Activated effector memory CD4-positive, alpha-beta T cell treated with anti-CD3 and anti-CD28 coated beads, Interleukin-2, amount 50 U/mL, for 16 hours (primary cell): ENCODE measurements around the gene SCN1A.
"Not testable (repeated sequence)": the region's sequence is repeated elsewhere in the genome, so short reads cannot be mapped to it uniquely, and the experiment has no call there.

ENCODE experiments used
- DNase-seq: peaks from one replicate; pipeline ENCODE4 v3.0.0-alpha.2; 2020

SCN1A gene

DNA sequence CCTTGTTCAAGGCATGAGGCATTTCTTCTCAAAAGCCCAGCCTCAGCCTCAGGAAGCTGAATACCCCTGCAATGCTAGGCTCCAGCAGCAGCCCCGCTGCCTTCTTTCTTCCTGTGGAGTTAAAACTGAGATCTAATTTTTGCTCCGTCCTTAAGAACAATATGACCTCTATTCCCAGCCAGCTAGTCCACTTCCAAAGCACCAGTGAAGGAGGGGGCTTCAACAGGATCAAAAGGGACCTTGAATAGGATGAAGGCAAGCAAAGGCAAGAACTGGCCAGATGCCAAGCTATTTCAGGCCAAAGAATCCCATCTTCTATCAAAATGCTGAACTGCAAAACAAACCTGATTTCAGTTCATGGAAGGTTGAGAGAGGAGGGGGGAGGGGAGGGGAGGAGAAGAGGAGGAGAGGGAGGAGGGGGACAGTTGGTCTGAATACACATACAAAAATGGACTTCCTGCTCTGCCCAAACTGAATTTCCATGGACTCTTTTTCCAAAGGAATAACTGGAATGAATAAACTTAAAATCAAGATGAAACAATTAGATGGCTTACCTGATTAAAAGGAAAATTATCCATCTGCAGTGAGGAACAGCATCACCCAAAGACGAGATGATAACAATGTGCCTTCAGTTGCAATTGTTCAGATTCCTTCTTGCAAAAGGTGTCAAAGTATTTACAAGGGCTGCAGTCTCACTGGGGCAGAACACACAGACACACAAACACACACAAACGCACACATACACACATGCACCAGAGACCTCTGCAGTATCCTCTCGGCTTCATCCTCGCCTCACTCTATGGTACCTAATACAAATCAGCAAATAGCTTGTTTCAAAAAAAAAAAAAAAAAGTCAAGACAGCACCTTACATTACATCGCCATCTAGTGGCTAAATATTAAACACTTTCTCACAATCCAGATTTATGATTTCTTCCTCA is at the start of gene SCN1A:
Gene SCN1A, minus strand, starts transcription at position 804 of the 939 bp plus-strand sequence. CDS start 54,399 bp downstream, outside the sequence.
- no peak for DNase-seq

DNA sequence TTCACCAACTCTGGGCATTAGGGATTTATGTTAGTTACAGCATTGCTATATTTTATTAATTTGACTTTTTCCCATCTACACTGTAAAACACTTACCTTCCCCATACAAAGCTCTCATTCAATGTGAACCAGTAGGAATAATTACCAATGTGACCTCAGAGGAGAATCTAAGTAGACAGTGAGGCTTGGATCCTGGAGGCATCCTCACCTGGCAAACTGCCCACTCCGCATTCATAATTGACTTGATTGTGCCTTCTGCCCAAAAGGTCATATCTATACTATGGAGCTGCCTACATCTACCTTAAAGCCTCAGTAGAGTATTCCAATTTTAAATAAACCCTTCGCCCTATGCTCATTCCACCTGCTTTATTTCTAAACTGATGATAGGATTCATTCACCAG is 45.4 kb upstream of the SCN1A start:
- DNase-seq, result no peak

DNA sequence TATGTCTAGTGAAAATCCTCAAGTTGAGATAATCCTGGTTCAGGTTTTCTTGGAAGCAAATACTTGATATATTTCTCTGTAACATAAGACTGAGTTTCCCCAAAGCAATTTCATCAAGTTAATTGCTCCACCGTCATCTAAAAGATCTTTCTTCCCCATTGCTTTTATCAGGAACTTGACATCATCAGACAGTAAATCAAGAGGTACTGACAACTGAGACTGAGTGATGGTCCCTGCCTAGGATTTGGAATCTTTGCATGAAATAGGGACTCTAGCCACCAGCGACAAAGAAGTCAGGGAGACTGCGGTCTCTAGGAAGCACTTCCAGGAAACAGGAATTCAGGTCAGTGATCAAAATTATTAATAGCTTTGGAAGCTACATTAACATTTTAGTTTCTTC is 43.4 kb upstream of the SCN1A start:
- DNase-seq, result no peak

DNA sequence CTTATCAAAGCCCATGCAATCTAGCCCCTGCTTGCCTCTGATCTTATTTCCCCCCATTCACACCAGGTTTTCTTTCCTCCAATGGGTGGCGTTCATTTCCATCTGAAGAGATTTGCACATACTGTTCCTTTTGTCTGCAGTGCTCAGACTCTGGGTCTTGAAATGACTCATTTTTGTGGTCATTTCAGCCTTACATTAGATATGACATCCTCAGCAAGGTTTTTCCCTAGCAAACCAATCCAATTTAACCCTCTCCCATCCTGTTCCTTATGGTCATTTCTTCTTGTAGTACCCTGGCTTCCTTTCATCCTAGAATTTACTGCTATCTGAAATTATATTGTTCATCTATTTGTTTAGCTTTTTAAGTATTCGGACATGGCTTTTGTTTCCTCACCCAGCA is 42.5 kb upstream of the SCN1A start:
- no peak for DNase-seq

DNA sequence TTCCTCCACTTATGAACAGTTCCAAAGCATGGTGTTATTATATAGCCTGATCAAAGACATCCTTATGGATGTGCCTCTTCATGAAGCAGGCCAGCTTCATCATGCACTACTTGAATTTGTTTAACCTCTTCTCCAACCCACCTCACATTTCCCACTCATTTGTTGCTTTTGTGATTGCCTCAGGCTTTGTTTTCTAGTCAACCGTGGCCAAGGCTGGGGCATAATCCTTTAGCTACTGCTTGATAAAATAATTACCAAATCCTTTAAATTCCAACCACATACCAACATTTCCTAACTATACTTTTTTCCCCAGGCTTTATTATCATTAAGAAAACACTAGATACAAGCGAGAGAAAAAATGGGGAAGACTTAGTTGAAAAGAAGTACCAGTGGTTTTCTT is 39.6 kb upstream of the SCN1A start:
- no peak for DNase-seq

DNA sequence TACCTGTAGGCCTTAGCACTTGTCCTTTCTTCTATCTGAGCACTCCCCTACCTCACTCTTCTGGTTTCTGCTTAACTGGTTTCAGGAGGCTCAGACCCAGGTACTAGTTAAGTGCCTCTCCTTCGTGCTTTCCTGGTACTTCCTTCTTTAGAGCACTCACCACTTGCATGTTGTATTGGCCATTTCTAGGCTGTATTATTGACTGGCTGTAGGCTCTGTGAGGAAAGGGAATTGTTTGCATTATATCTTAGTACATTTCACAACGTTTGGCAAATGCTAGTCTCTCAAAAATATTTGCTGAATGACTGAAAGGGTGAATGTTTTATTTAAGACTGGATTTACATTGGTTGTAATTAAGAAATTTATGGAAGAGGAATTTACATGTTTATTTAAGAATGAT is 36.0 kb upstream of the SCN1A start:
- no peak for DNase-seq

DNA sequence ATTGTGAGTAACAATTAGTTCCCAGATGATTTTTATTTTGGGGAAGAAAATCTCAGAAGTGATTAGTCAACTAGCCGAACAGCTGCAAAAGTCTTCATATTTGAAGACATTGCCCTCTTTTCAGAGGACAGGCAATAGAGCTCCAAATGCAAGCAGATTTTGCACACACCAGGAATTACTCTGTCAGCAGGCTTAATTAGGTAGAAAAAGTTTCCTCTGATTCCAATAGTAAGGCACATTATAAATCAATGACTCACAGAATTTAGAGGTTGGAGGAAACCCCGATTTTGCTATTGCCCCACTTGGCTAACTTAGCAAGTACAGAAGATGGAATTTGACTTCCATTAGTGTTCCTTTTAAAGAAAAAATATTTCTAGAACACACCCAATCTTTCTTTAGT is 30.7 kb upstream of the SCN1A start:
- no peak for DNase-seq

DNA sequence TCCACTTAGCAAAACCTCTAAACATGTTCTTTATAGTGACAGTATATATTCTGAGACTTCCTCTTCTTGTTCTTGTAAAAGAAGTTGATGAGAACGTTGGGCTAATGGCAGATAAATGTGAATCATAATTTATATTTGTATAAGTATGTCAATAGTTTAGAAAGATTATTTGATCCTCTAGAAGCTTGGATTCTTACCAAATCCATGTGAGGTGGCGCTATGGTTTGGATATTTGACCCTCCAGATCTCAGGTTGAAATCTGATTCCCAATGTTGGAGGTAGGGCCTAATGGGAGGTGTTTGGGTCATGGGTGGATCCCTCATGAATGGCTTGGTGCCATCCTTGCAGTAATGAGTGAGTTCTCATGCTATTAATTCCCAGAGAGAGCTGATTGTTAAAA is 29.8 kb upstream of the SCN1A start:
- DNase-seq, result no peak

DNA sequence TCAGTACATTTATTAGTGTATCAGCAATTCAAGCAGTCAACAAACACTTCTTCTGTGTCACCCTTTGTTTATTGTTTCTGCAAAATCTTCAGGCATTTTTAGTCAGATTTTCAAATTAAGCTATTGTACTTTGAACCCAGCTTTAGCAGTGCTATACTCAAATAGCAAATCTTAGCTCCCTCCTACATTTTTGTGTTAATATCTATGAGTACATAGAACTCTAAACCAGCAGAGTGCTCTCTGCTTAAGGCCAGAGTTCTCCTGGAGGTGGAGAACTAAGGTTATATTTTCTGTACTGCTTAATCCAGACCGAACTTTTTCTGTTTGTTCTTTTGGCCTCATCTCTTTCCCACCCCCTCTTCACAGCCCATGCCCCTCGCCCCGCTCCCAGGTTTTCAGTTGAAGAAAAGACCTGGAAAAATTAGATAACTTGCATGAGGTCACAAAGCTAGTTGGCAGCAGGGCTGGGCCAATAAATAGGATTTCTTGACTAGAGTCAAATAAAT is 29.2 kb upstream of the SCN1A start:
- DNase-seq, result no peak

DNA sequence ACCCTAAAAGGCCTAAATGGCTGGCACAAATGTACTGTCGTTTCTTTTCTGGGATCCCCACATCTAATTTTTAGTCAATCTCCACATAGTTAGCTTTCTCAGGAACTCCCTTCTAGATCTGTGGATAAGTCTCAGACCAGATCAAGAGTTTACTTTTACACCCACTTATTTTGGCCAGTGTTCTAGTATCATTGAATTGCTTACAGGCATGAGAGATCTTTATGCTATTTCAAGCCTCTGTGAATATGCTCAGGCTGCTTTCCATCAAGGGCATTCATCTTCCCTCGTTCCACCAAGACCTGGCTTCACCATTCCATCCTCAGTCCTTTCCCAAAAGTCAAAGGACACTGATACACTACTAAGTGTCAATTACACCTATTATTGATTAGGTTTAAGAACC is 27.8 kb upstream of the SCN1A start:
- DNase-seq, result no peak

DNA sequence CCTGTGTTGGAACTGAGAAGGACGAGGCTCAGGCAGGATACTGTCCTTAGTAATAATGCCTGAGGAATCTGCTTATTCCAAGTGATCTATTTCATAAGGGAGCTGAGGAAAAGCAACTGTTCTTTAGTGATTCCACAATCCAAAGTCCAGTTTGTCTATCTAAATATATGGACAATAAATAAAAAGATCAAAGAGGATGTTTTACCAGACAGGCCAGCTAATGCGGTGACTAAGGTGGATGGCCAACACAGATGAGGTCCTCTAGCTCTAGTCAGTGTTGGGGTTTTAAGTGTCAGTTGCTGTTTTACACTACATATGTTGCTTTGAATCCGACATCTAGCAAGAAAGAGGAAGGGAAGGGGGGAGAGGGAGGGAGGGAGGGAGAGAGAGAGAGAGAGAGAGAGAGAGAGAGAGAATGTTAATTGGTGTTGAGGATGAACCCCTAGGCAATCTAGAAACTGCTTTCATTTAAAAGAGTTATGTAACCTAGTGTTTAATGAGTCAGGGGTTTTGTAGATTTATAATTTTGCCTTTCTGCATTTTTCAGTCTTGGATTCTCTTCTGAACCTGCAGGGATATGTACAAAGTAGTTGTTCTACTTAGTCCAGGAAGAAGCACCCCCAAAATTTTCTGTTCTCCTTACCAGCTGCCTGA is 27.0 kb upstream of the SCN1A start:
- DNase-seq, result no peak

DNA sequence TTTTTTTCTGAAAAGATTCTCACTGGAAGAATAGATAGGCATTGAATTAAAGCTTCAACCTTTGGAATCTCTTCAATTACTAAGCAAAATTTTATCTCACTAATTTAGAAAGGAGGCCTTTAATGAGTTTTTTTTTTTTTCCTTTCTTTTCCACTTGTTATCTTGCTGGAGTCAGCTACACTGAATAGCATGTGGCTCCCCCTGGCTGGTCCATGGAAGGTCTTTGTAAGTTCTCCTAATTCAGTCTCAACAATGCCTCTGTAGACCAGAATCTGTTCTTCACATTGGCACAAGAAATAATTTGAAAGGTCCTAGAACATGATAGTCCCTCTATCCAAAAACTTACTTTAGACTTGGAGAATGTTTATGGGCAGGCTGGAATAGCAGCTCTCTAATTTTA is 24.2 kb upstream of the SCN1A start:
- no peak for DNase-seq

DNA sequence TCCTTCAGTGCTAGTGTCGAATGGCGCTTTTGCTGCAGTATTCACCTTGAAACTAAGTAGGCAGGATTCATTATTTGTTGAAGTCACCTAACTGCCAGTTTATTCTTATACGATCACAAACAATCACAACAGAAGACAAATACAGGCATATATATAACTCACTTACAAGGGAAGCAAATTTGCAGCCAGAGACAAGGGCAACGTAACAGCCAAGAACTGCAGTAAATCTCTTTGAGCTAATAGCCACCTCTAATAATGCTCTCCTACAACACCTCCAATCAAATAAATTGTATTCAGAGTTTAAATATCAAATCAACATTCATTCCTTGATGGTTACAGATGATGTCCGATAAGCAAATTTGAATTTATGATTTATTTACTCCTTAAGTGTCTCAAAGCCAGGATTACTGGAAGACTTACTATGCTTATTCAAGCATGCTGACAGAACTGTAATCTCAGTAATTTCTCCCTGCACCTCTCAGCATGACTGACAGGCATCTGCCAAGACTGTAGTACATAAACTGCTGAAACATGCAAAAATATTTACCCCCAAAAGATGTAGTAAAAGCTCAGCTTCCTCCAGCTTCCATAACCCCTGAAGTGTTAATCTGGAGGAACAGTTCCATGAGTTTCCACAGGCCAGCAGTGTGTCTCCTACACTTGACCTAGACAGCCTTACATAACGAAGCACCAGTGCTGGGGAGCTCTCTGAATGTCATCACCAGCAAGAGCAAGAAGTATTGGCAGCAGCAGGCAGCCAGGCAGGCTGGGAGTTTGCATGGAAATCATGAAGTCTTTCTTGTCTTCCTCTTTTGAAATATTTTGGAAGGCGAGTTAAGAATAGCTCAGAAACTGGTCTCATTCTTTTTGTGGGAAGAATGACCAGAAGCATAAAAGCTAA is 20.9 kb upstream of the SCN1A start:
- DNase-seq, result no peak

DNA sequence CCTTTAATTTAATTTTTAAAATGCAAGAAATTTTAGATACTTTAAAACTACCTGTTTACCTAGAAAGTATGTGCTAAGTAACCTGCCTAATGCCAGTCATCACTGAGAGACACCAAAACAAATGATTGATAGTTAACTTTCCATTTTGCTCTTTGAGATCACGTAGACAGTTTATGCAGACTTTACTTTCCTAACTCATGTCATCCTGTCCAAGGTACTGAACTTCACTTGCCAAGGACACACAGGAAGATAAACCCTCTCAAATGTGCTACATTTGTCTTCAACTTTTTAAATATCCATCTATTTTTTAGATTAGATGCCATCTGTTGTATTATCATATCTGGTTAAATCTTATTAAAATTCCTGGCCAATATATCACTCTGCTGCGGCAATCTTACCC is 20.1 kb upstream of the SCN1A start:
- no peak for DNase-seq

DNA sequence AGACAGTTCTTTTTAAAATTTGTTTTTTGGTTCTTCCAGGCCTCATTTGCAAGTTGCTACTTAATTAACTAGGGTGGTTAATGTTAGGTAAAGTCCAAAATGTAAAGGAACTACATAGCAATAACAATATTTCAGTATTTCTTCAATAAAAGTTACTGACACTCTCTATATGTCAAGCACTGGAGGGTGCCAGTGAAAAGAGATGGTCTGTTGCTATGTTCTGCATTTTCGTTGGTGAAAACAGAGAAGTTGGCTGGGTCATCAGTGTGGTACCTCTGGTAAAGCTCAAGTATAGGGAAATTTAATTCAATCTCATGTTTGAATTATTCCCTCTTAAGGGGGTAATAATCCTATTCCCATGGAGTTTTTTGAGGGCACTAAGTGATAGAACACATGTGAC is 16.3 kb upstream of the SCN1A start:
- DNase-seq, result no peak

DNA sequence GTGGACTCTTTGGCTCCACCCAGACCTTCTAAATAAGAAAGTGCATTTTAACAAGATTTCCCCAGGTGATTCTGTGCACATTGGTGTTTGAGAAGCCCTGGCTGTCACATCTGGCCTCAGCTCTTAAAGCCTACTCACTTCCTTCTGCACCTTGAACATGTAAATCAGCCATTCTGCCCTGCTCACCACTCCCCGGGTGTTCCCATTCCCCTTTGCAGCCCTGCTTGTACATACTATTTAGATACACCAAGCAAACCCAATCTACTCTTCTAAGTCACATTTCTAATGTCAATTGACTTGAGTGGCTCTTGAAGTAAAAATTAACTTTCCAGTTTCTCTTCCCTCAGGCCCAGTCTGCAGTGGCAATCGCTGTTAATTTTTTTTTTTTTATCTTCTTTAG is 13.1 kb upstream of the SCN1A start:
- DNase-seq, result no peak

DNA sequence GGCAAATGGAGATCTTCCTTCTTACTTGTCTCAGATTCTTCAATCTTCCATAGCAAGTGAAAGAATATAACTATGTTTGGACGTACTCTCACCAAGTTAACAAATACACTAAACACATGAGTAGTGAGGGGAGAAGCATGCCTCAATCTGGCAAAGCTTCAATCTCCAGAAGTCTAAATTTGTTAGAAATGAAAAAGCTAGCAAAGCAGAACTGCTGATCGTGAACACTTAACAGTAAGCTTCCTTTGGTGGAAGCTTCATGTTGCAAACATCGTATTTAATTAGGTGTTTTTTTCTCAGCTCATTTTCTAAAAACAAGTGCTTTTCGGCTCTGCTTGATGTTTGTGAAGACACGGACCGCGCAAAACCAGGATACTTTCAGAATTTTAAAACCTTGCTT is 12.7 kb upstream of the SCN1A start:
- no peak for DNase-seq

DNA sequence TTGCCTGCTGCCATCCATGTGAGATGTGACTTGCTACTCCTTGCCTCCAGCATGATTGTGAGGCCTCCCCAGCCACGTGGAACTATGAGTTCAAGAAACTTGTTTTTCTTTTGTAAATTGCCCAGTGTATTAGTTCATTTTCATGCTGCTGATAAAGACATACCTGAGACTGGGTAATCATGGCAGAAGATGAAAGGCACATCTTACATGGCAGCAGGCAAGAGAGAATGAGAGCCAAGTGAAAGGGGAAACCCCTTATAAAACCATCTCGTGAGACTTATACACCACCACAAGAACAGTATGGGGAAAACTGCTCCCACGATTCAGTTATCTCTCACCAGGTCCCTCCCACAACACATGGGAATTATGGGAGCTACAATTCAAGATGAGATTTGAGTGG is 11.7 kb upstream of the SCN1A start:
- DNase-seq, result not testable (repeated sequence)

DNA sequence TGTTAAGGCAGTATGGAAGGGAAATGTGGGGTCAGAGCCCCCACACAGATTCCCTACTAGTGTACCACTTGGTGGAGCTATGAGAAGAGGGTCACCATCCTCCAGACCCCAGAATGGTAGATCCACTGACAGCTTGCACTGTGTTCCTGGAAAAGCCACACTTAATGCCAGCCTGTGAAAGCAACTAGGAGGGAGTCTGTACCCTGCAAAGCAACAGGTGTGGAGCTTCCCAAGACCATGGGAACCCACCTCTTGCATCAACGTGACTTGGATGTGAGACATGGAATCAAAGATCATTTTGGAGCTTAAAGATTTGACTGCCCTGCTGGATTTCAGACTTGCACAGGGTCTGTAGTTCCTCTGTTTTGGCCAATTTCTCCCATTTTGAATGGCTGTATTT is 10.8 kb upstream of the SCN1A start:
- no peak for DNase-seq

DNA sequence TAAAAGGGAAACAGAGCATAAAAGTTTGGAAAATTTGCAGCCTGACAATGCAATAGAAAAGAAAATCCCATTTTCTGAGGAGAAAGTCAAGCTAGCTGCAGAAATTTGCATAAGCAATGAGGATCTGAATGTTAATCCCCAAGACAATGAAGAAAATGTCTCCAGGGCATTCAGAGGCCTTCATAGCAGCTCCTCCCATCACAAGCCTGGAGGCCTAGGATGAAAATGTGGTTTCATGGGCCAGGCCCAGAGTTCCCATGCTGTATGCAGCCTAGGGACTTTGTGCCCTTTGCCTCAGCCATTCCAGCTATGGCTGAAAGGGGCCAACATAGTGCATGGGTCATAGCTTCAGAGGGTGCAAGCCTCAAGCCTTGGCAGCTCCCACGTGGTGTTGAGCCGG is 10.3 kb upstream of the SCN1A start:
- no peak for DNase-seq

DNA sequence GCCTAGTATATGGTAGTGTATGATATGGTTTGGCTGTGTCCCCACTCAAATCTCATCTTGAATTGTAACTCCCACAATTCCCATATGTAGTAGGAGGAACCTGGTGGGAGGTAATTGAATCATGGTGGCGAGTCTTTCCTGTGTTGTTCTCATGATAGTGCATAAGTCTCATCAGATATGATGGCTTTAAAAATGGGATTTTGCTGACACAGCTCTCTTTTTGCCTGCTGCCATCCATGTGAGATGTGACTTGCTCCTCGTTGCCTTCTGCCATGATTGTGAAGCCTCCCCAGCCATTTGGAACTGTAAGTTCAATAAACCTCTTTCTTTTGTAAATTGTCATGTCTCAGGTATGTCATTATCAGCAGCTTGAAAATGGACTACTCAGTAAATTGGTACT is 9.5 kb upstream of the SCN1A start:
- no peak for DNase-seq

DNA sequence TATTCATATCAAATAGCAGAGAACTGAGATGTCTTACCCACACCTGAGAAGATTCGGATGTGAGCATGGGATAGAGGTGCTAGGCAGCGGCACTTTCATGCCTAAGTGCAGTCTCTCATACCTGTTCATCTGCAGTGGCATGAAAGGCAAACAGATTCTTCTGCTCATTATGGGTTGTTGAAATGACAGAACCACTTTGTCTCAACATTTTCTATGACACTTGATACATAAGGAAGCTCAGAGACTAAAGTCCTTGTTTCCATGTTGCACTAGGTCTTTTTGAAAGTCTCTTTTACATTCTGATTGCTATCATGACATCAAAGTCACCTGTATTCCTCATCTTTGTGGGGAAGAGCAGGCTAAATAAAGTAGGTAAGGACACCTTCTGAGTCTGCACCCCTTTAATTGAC is 8.0 kb upstream of the SCN1A start:
- no peak for DNase-seq

DNA sequence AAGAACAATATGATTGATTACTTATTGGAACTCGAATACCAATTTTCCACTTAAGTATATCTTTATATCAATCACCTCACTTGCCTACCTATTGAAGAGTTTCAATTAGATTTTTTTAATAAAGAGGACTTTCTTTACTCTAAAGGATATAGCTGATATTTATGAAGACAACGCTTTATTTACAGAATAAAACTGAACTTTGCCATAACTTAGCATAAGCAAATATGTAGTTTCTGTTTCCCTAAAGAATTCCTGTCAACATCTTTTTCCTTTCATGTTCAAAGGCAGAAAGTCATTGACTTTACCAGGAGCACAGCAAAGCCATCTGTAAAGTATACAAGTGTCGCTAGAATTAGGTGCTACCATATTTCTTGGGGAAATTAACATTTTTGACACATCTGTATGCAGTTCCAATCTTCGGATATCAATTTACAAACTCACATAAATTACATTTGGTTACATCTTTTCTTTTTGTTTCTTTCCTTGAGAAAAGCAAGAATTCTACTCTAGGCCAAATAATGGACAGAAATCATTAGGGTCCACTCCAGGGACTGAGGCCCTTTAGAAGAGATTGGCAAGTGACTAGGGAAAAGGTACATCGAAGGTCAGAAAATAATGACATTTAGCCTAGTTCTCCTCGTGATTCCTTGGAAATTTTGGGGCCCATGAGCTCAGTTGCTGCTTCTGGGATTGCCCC is 7.5 kb upstream of the SCN1A start:
- no peak for DNase-seq
